Testis (tissue), 2 donors: ENCODE data around the gene KRT15.

ENCODE experiments used
- POLR2A ChIP-seq: fragments of 450-650 bp; IDR thresholded peaks from one replicate; pipeline ENCODE4 v1.6.1; 2017; ENCODE audit warnings: antibody characterized with exemption, mild to moderate bottlenecking, moderate library complexity
- TF ChIP-seq, protein P1 (sequence below), 3 experiments: fragments of 450-650 bp in 2 of 3; fragments of 200-600 bp in 1 of 3; sonication (generic) in 1 of 3; IDR thresholded peaks; one replicate each; pipeline ENCODE4 v1.5.1; 2016 to 2019; ENCODE audit warnings: antibody characterized with exemption in 3 of 3, mild to moderate bottlenecking in 2 of 3, moderate library complexity in 1 of 3

DNA sequence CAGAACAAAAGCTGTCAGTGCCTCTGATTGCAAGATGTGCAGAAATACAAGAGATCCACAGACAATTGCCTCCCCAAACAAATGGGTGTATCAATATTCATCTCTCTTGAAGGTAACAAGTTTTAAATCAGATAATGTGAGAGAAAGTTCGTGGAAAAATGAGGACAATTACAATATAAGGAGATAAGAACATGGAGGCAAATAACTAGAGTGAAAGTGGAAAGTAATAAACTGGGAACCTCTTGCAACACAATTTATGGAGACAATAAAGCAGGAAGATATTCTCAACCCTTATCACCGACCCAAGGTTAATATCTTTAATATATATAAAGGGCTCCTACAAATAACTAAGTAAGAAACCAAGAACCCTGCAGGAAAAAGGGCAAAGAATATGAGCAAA lies 23.7 kb upstream of the KRT15 start:
- TF ChIP-seq, protein P1, sequence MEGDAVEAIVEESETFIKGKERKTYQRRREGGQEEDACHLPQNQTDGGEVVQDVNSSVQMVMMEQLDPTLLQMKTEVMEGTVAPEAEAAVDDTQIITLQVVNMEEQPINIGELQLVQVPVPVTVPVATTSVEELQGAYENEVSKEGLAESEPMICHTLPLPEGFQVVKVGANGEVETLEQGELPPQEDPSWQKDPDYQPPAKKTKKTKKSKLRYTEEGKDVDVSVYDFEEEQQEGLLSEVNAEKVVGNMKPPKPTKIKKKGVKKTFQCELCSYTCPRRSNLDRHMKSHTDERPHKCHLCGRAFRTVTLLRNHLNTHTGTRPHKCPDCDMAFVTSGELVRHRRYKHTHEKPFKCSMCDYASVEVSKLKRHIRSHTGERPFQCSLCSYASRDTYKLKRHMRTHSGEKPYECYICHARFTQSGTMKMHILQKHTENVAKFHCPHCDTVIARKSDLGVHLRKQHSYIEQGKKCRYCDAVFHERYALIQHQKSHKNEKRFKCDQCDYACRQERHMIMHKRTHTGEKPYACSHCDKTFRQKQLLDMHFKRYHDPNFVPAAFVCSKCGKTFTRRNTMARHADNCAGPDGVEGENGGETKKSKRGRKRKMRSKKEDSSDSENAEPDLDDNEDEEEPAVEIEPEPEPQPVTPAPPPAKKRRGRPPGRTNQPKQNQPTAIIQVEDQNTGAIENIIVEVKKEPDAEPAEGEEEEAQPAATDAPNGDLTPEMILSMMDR (IDR thresholded peaks at IDR 0.05) = no peak
- no peak for TF ChIP-seq POLR2A
